A673 (cell line): Measurements from ENCODE around the gene LSM4. TPM values are rescaled to one million over a fixed set of nuclear protein-coding genes. Genes with fewer than 3 reads are reported as not detected.

Experiments
- BruUV-seq: library from RNA; stranded (reverse); fragments of 400-500 nt; replicated peaks from 2 replicates; lab custom pipeline; 2021; lab: Mats Ljungman, UMichigan
- CTCF ChIA-PET: fragments of 300-600 bp; sonication (Branson Sonifier 250); formaldehyde crosslinking; loops from one replicate; lab custom pipeline; 2022; ENCODE audit warnings: antibody characterized with exemption; lab: Charles Lee
- POLR2A ChIA-PET: fragments of 300-600 bp; sonication (Branson Sonifier 250); formaldehyde crosslinking; loops from one replicate; lab custom pipeline; 2022; ENCODE audit warnings: antibody characterized with exemption; ENCODE audit not compliant: low non-redundant PET; lab: Charles Lee
- DNase-seq: peaks from one replicate; pipeline ENCODE4 v3.0.0-alpha.2; 2015; ENCODE audit warnings: low spot score
- H3K27ac ChIP-seq: fragments of 200-600 bp; sonication (generic); 2 replicates; pipeline ENCODE4 v1.5.1; 2016; ENCODE audit warnings: mixed run types, low read depth, mild to moderate bottlenecking, mixed read lengths, antibody characterized with exemption, low read length; ENCODE audit not compliant: poor library complexity, severe bottlenecking
- H3K27me3 ChIP-seq: fragments of 200-600 bp; sonication (generic); replicated peaks from 2 replicates; pipeline ENCODE4 v1.6.1; 2017; ENCODE audit warnings: mixed run types, low read depth, mild to moderate bottlenecking, mixed read lengths, antibody characterized with exemption, low read length; ENCODE audit not compliant: insufficient read depth, poor library complexity
- H3K36me3 ChIP-seq: fragments of 200-600 bp; sonication (generic); 2 replicates; pipeline ENCODE4 v1.6.1; 2016; ENCODE audit warnings: mixed run types, mild to moderate bottlenecking, mixed read lengths, antibody characterized with exemption, low read length; ENCODE audit not compliant: insufficient read depth, poor library complexity, severe bottlenecking
- H3K4me1 ChIP-seq: fragments of 200-600 bp; sonication (generic); 2 replicates; pipeline ENCODE4 v1.6.1; 2017; ENCODE audit warnings: mixed run types, mild to moderate bottlenecking, mixed read lengths, antibody characterized with exemption, low read length; ENCODE audit not compliant: insufficient read depth, poor library complexity, severe bottlenecking
- H3K4me3 ChIP-seq: fragments of 200-600 bp; sonication (generic); 2 replicates; pipeline ENCODE4 v1.5.1; 2016; ENCODE audit warnings: low read depth, mixed run types, mild to moderate bottlenecking, mixed read lengths, low read length; ENCODE audit not compliant: poor library complexity, severe bottlenecking
- H3K9me3 ChIP-seq: fragments of 200-600 bp; sonication (generic); 2 replicates; pipeline ENCODE4 v1.6.1; 2016; ENCODE audit warnings: mixed run types, low read depth, mild to moderate bottlenecking, mixed read lengths, antibody characterized with exemption, low read length; ENCODE audit not compliant: poor library complexity, severe bottlenecking
- EZH2 ChIP-seq: fragments of 200-600 bp; sonication (generic); IDR thresholded peaks from 2 replicates; pipeline ENCODE4 v1.6.1; 2017; ENCODE audit warnings: borderline replicate concordance, low read depth, mild to moderate bottlenecking, mixed read lengths, antibody characterized with exemption, low read length; ENCODE audit not compliant: poor library complexity, severe bottlenecking
- intact Hi-C: fragments of 100-400 bp; cut with micrococcal nuclease; formaldehyde crosslinking; loops from one replicate; pipeline ENCODE4 v1.10.0; 2022; ENCODE audit not compliant: unreplicated experiment
- total RNA-seq: library from RNA; stranded (reverse); gene quantifications from 2 replicates; pipeline ENCODE4 v1.2.3, GENCODE V29; 2021
- TF ChIP-seq, protein P1 (sequence below): fragments of 300-800, 200-600 bp; sonication (generic); conservative IDR thresholded peaks from 2 replicates; pipeline ENCODE4 v1.5.1; 2017; ENCODE audit warnings: low read depth, mild to moderate bottlenecking, antibody characterized with exemption, low read length, moderate library complexity, mixed read lengths

Gene LSM4
- total RNA-seq, 1 experiment from 2014 or later = 252 TPM

DNA sequence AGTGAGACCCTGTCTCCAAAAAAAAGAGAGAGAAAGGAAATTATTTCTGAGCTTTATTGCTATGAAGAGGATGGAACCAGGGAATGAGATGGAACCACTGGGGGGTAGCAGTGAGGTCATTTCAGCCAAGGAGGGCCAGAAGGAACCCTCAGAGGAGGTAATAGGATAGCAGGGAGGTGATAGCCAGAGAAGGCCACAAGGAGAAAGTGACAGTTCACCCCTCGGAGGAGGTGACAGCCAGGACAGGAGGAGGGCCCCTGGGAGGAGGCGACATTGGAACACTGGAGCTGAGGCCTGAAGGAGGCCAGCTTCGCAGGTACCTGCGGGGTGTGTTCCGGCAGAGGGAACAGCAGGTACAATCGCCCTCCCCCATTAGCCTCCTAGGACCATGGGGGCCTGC is 16.8 kb upstream of the LSM4 start:
- Histone ChIP-seq H3K4me3 (peak overlapping the region; percentile 78), H3K27me3 (no peaks in the 10 kb centered on the region), H3K27ac (no peak overlapping the region), H3K4me1 (peaks cover 20% of the 10 kb centered on the region), H3K36me3 (no peaks in the 10 kb centered on the region), H3K9me3 (no peaks in the 10 kb centered on the region)
- POLR2A ChIA-PET = interaction anchor here (0.6 kb wide), 1 partner anchor 59 kb away, joined by 4 read pairs; no protein-coding TSS in a partner anchor
- no TSS peak for BruUV-seq
- TF ChIP-seq, protein P1, sequence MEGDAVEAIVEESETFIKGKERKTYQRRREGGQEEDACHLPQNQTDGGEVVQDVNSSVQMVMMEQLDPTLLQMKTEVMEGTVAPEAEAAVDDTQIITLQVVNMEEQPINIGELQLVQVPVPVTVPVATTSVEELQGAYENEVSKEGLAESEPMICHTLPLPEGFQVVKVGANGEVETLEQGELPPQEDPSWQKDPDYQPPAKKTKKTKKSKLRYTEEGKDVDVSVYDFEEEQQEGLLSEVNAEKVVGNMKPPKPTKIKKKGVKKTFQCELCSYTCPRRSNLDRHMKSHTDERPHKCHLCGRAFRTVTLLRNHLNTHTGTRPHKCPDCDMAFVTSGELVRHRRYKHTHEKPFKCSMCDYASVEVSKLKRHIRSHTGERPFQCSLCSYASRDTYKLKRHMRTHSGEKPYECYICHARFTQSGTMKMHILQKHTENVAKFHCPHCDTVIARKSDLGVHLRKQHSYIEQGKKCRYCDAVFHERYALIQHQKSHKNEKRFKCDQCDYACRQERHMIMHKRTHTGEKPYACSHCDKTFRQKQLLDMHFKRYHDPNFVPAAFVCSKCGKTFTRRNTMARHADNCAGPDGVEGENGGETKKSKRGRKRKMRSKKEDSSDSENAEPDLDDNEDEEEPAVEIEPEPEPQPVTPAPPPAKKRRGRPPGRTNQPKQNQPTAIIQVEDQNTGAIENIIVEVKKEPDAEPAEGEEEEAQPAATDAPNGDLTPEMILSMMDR = peak; percentile 25; the same call in 1 of the 2 replicates
- no peak for TF ChIP-seq EZH2
- DNase-seq = no peak
- CTCF ChIA-PET = interaction anchor here (0.6 to 1.0 kb wide), 3 partner anchors 15 to 61 kb away, joined by 4 to 9 read pairs (median 6); no protein-coding TSS in a partner anchor
- intact Hi-C loops = no loop called here

DNA sequence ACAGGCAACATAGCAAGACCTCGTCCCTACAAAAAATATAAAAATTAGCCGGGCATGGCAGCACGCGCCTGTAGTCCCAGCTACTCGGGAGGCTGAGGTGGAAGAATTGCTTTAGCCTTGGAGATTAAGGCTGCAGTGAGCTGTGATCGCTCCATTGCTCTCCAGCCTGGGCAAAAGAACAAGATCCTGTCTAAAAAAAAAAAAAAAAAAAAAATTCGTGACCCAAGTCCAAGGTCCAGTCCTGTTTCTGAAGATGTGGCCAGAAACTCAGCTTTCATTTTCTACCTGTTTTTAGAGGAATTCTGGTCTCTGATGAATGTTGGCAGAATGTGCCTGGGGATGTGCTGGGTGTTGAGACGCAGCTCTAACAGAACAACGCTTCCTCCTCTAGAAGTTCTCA is 15.7 kb upstream of the LSM4 start:
- DNase-seq = no peak
- ChIA-PET POLR2A (no interaction called here), CTCF (interaction anchor here (0.7 to 0.8 kb wide), 2 partner anchors 59 to 68 kb away, joined by 3 to 4 read pairs; no protein-coding TSS in a partner anchor)
- Histone ChIP-seq H3K36me3 (no peaks in the 10 kb centered on the region), H3K27me3 (no peaks in the 10 kb centered on the region), H3K9me3 (no peaks in the 10 kb centered on the region), H3K27ac (no peak overlapping the region), H3K4me3 (no peak overlapping the region), H3K4me1 (peaks cover 15% of the 10 kb centered on the region)
- no TSS peak for BruUV-seq
- intact Hi-C loops = no loop called here
- TF ChIP-seq, protein P1 = no peak

DNA sequence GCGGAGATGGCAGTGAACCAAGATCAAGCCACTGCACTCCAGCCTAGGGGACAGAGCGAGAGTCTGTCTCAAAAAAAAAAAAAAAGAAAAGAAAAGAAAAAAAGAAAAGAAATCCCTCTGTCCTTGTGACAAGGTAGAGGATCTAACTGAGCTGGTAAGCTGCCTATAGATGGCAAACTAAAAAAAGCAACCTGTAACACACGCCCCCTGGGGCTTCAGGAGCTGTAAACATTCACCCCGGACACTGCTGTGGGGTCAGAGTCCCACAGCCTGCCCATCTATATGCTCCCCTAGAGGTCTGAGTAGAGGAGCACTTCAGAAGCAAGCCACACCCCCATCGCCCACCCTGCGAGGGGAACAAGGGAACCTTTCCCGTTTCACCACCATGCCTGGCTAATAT is 13.2 kb upstream of the LSM4 start:
- no peak for TF ChIP-seq EZH2
- TF ChIP-seq, protein P1 = no peak
- no peaks in the 10 kb centered on the region for H3K27me3 ChIP-seq
- ChIA-PET POLR2A (interaction anchor here (0.6 kb wide), 1 partner anchor 52 kb away, joined by 3 read pairs; no protein-coding TSS in a partner anchor), CTCF (interaction anchor here (0.6 kb wide), 1 partner anchor 15 kb away, joined by 4 read pairs; no protein-coding TSS in a partner anchor)
- H3K36me3 ChIP-seq = no peaks in the 10 kb centered on the region
- no TSS peak for BruUV-seq
- no peak overlapping the region for H3K4me3 ChIP-seq
- no peaks in the 10 kb centered on the region for H3K9me3 ChIP-seq
- no peak overlapping the region for H3K27ac ChIP-seq
- peaks cover 11% of the 10 kb centered on the region for H3K4me1 ChIP-seq
- DNase-seq = no peak
- intact Hi-C loops = no loop called here
